SW480 (cell line): Measurements from ENCODE around the gene SRSF6.
"Not testable (repeated sequence)": the region's sequence is repeated elsewhere in the genome, so short reads cannot be mapped to it uniquely, and the experiment has no call there.

Experiments used
- DNase-seq: peaks from one replicate; pipeline ENCODE4 v3.0.0-alpha.2; 2016; ENCODE audit warnings: low spot score

SRSF6 gene

DNA sequence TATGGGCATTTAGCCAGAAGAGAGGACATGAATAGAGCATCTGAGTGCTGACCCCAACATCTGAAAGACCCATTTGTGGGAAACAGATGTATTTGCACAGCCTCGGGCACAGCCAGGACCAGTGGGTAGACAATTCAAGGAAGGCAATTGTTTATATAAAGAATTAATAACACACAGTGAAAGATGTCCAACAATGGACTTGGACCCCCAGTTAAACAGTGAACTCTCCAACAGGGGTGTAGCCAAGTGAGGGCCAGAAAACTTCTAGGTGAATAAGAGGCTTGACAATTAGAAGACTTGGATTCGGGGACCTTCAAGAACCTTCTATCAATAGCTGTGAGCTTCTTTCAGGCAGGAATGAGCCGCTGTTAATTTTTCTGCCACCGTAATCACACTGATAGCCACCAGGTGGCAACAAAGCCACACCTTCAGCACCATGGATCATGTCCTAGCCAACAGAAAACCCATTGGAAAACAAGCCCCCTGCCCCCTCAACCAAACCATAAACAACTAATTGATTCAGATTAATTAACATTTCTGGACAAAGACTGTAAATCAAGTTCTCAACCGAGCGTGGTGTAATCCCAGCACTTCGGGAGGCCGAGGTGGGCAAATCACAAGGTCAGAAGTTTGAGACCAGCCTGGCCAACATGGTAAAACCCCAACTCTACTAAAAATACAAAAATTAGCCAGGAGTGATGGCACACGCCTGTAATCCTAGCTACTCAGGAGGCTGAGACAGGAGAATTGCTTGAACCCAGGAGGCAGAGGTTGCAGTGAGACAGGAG, 8.8 kb upstream of the SRSF6 start:
- DNase-seq = peak; percentile 70

DNA sequence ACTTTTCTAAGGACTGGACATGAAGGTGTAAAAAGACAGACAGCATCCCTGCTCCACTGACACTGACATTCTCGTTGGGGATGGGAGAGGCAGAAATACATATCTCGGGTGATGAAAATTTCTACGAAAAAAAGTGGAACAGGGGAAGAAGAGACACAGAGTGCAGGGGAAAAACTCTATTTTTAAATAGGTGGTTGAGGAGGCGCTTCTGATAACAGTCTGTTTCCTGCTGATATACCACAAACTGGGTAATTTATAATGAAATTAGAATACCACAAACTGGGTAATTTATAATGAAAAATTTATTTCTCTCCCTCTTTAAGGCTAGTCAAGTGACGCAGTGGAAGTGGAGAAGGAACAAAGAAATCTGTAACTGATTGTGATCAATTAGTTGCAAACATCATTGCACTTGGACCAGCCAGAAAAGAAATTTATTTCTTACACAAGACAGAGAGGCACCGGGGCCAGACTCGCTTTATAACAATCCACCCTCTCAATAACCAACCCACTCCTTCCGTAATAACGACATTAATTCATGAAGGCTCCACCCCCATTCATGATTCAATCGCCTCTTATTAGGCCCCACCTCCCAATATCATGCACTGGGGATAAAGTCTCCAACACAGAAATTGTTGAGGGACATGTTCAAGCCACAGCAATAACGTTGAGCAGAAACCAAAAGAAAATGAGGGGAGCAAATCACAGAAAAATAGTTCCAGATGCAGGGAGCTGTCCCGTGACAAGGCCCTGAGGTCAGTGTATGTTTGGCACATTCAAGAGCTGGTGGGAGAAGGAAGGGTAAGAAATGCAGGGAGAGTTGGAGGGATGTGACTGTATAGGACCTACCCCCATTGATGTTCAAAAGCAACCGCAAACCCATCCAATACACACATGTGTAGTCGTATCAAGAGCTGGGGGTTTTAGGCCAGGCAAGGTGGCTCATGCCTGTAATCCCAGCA, 6.6 kb upstream of the SRSF6 start:
- DNase-seq = no peak

DNA sequence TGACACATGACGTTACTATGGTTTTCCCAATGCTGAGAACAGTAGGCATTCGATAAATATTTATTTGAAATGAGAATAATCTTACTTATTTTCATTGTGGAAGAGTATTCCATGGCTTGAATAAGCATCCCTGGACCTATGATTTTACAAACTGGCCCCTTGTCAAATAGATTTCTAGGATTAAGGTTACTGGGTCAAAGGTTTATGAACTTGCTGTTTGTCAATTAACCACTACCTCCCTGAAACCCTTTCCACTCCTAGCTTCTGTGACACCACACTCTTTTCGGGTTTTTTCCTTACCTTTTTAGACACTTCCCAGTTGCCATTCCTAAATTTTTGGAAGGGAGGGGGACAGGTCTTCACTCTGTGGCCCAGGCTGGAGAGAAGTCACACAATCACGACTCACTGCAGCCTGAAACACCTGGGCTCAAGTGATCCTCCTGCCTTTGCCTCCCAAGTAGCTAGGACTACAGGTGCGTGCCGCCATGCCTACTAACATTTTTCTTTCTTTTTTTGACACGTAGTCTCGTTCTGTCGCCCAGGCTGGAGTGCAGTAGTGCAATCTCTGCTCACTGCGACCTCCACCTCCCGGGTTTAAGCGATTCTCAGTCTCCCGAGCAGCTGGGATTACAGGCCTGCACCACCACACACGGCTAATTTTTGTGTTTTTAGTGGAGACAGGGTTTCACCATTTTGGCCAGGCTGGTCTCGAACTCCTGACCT, 5.1 kb upstream of the SRSF6 start:
- DNase-seq = no peak

- not testable (repeated sequence) for DNase-seq
Observed at GRCh38 chr20:43456252-43456651, 1.4 kb upstream of the SRSF6 start.

- DNase-seq = peak; percentile 98
Observed at GRCh38 chr20:43456809-43457639, 672 bp upstream of the SRSF6 start.

DNA sequence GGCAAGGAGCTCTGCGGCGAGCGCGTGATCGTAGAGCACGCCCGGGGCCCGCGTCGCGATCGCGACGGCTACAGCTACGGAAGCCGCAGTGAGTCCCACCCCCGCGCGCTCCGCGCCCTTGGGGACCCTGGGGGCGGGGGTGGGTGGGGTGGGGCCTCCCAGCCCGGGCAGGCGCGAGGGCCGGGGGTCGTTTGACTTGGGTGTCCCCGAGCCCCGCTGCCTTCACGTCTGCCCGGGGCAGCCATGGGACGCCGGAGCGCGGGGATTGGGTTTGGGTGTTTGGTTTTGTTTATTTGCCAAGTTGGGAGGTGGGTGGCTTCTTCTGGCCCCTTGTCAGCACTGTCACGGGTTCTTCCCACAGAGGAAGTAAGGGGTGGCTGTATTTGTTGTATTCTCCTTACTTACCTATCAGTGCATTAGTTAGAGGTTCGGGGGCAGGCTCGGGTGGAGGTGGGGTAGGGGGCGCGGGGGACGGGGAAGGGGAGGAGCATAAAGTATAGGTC, 777 bp downstream of the SRSF6 start:
- no peak for DNase-seq

DNA sequence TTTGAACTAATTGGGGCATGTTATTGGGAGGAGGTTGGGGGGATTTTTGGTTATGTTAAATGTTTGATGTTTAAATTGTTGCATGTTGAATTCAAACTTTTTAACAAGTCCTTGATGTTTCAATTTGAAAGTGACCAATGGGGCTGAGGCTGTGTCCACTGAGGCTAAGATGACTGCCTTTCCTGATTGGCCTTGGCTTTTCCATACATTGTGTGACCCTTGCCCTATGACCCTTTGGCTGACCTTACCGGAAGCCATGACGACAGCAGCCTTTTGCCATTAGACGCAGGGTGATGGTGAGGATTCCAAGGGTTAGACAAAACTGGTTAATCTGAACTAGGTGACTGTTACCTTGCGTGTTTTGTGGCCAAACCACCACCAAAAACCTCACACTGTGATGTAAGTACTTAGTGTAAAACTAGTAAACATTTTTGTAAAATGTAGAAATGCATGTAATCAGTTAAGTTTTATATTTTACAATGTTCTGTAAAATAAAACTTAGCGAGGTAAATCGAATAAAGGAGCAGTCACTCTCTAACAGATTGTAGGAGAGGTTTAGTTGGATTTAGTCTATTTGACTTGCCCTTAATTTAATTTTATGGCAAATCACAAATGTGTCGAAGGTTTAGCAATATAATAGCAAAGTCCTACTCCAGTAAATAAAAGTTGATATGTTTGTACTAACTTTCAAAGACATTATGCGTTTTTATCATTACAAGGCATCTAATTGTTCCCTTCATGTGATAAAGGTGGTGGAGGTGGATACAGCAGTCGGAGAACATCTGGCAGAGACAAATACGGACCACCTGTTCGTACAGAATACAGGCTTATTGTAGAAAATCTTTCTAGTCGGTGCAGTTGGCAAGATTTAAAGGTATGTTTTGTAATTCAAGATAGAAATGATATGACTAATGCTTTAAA, 1.6 kb downstream of the SRSF6 start:
- DNase-seq = no peak

- no peak for DNase-seq
Observed at GRCh38 chr20:43460172-43460829, 2.6 kb downstream of the SRSF6 start.

GRCh38 chr20:43460830-43461200, 3.1 kb downstream of the SRSF6 start:
- no peak for DNase-seq

DNA sequence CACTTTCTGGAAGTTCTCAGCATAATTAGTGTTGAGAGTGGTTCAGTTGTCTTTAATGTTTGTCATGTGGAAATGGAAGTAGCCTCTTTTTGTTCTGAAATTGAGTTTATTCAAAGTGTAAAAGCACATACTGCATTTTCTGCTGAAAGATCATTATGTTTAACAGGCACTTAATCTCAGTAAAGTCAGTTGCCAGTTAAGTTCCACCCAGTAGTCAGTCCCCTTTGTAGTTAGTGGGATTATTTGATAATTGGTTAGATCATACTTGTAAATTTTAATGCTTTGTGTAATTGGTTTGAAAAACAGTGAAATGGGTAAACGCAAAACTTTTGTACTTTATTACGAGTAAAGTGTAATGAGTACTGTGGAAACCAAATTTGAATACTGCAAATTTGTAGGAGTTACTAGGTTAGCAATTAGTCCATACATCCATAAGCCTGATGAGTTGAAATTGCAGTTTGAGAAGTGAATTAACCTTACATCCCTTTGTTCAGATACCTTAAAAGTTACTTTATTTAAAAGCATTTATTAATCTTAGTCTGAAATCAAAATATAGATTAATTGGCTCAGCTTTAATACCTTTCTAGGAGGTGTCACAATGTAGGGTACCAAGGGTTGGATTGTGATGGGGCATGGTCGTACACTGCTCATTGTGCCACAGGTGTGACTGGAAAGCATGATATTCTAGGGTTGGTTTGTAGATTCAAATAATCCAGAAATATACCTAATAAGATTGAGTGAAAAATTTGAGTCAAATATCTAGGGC, 4.4 kb downstream of the SRSF6 start:
- DNase-seq = no peak

- DNase-seq = no peak
Observed at GRCh38 chr20:43462660-43463526, 5.2 kb downstream of the SRSF6 start.

- DNase-seq = no peak
Observed at GRCh38 chr20:43463527-43464218, 6.0 kb downstream of the SRSF6 start.

DNA sequence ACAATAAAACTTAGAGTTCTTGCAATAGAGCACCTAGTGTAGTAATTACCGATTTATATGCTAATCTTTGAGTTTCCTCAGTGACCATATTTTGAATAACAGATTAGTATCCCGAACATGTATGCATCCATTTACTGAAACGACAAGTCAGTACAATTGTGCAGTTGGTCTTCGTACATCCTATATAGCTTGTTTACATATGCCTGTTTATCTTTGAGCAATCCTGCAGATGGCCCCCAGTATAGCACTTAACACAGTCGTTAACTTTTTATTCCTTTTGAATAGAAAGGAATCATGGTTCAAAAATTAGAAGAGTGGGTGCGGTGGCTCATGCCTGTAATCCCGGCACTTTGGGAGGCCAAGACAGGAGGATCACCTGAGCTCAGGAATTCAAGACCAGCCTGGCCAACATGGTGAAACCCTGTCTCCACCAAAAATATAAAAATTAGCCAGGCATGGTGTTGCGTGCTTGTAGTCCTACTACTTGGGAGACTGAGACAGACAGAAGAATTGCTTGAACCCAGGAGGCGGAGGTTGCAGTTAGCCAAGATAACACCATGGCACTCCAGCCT, 6.6 kb downstream of the SRSF6 start:
- no peak for DNase-seq

- no peak for DNase-seq
Observed at GRCh38 chr20:43465625-43465943, 7.9 kb downstream of the SRSF6 start.

GRCh38 chr20:43467589-43467988, 9.9 kb downstream of the SRSF6 start:
- no peak for DNase-seq

GRCh38 chr20:43472671-43473380, 15.1 kb downstream of the SRSF6 start:
- no peak for DNase-seq

- DNase-seq = no peak
Observed at GRCh38 chr20:43473381-43473704, 15.6 kb downstream of the SRSF6 start.
